Measurements from ENCODE around the gene DYRK1B.
A peak's percentile ranks its signal among the peaks of the same experiment; 100 is the strongest.
"Not testable (repeated sequence)": the region's sequence is repeated elsewhere in the genome, so short reads cannot be mapped to it uniquely, and the experiment has no call there.

Gene DYRK1B

DNA sequence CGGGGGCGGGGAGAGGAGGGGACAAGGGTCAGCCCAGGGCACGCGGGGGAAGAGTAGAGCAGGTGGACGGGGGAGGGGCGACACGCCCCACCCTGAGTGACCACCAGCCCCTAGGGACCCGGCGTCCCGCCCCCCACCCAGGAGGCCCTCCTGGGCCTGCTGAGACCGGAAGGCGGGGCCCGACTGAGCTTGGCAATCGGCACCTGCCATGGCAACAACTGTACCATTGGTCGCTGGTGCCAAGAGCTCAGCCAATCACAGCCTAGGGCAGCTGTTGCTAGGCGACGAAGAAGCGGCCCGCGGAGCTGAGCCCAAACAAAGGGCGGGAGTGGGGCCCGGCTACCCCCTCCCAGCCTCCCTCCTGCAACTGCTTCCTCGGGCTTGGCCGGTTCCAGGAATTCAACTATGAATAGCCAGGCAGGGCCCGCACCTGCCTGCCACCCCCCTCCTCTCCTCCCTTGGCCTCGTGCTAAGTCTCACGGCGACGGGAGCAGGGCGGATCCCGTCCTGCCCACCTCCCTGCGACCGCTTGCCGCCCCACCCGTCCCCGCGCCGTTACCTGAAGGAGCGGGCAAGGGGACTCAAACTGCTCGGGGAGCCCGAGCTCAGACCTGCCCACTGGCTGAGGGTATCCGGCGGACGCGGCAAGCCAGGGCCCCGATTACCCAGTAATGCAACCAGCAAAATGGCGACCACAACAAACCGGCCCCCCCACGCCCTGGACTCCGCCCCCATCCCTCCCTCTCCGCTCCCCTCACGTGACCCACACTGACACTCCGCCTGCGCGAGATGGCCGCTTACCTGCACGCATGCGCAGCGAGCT lies at the start of gene DYRK1B:
Gene DYRK1B, minus strand, starts transcription at position 699 of the 823 bp plus-strand sequence. CDS start 2,295 bp downstream, outside the sequence.
- peak; percentile 100 for DNase-seq

DNA sequence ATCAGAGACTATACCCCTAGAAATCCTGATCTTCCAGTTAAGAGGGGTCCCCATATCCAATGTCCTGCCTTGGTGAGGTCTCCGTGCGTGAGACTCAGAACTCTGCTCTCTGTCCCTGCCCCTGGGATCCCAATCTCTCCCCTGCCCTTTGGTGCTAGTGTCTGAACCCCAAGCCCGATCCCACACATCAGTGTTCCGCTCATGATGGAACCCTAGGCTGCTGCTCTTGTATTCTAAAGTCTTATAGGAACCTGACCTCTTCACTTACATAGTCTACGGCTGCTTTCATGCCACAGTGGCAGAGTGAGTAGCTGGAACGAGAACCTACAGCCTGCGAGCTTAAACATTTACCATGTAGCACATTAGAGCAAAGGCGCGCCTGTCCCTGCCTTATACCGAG lies 48.7 kb upstream of the DYRK1B start:
- DNase-seq: not testable (repeated sequence)

DNA sequence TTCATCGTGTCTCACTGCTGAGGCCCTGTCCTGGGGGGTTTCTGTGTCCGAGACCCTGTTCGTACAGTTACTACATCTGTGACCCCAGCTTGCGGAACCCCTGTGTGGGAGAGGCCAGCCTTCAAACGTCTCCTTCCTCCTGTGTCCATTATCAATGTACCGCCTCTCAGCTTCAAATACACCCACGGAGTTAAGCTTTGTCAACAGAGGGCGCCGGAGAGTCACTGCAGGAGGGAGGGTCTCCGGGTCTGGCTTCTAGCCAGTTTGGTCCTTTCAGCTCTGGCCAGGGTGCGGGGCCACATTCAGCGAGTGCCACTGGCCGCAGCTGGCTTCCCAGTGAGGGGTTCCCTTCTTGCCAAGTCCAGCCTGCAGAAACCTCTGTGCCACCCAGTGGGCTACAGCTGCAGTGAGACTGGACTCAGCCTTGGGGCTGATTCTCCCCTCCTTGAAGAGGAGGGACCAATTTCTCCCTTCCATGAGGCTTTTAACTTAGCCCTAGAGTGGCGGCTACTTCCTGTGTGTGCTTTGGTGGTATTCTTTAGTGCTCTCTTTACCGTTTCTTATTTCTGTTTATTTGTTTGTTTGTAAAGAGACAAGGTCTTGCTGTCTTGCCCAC lies 47.6 kb upstream of the DYRK1B start:
- not testable (repeated sequence) for DNase-seq

DNA sequence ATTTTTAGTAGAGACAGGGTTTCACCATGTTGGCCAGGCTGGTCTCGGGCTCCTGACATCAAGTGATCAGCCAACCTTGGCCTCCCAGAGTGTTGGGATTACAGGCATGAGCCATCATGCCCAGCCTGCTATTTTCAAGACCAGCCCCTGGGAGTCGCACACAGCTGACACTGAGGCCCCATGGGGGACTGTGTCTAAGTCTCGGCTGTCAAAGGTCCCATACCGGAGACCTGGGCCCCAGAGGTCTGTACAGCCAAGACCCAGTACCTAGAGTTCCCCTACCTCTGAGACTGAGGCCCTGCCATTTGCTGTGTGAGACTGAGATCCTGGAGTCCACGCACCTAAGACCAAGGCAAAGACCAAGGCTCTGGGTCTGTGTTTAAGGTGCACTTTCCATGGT lies 46.3 kb upstream of the DYRK1B start:
- DNase-seq: not testable (repeated sequence)

DNA sequence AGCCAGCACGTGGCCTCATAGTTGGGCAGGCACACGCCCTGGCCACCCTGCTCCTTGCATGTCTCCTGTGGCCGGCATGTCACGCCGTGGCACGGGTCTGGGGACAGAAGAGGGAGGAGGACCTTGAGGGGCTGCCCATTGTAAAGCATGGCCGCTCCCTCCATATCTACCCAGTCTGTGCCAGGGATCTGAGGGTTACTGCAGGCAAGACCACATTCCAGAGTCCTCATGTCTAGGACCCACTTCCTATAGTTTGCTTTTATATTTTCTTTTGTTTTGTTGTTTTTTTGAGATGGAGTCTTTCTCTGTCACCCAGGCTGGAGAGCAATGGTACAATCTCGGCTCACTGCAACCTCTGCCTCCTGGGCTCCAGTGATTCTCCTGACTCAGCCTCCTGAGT lies 45.8 kb upstream of the DYRK1B start:
- not testable (repeated sequence) for DNase-seq

DNA sequence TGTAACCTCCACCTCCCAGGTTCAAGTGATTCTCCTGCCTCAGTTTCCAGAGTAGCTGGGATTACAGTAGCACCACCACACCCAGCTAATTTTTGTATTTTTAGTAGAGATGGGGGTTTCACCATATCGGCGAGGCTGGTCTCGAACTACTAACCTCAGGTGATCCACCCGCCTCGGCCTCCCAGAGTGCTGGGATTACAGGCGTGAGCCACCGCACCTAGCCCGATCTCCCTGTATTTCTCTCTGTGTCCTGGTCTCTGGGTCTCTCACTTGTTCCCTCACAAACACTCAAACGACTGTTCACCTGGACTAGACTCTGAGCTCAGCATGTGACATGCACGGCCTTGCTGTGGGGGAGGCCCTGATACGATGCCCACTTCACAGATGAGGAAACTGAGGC lies 44.9 kb upstream of the DYRK1B start:
- not testable (repeated sequence) for DNase-seq

DNA sequence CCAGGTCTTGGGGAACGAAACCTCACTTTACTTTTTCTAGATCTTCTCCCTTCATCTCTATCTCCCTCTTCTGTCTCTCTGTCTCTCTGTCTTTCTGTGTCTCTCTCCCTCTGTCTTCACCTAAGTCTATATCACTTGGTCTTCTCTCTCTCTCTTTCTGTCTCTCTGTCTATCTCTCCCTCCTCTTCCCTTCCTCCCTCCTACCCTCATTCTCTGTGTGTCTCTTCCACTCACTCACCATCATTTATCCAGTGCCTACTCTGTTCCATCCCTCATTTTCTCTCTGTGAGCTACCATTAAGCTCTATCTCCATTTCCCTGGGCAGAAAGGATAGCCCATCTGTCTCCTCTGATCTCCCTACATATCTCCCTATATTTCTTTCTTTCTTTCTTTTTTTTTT lies 44.4 kb upstream of the DYRK1B start:
- DNase-seq: no peak

DNA sequence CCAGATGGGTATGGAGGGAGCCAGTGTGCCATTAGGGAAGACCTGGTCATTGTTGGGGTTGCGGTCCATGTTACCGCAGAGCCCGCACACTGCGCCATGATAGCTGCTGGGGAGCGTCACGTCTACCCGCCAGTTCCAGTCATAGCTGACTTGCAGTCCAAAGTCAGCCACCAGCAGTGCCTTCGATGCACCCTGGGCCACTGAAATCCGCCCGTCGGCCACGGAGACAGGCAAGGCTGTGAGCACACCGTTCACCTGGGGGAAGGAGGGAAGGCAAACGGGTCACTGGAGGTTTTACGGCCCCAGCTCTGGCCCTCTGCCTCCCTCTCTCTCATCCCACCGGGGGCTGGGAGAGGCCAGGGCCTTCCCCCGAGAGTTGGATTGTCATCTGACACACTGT lies 44.0 kb upstream of the DYRK1B start:
- DNase-seq: not testable (repeated sequence)

DNA sequence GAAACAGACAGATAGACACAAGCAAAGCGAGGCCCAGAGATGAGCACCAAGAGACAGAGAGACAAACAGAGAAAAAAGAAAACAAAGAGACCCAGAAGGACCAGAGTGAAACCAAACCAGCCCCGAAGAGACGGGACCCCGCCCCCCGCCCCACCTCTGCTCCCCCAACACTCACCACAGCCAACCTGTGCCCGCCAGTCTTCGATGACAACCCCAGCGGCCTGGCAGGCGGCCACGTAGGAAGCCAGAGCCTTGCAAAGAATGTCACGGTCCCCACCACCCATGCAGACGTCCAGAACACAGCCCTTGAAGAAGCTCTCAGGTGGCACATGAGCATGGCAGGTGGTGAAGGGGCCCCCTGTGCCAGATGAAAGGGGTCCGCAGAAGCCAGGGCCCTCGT lies 43.5 kb upstream of the DYRK1B start:
- DNase-seq: not testable (repeated sequence)

DNA sequence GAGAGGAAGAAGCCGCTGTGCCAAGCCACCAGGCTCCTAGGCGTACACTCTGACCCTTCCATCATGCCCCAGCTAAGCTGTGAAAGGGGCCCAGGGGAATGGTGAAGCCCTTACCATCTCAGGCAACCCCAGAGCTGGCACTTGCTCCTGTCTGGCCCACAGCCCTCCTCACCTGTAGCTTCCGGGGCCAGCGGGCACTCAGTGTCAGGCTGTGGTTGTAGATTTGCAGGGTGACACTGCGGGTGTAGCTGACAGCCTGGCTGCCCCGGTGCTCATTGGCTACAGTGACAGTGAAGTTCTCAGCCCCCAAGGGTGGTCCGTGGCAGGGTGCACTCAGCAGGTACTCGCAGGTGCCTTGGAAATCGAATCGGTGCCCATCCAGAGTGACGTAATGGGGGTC lies 42.5 kb upstream of the DYRK1B start:
- DNase-seq: not testable (repeated sequence)

DNA sequence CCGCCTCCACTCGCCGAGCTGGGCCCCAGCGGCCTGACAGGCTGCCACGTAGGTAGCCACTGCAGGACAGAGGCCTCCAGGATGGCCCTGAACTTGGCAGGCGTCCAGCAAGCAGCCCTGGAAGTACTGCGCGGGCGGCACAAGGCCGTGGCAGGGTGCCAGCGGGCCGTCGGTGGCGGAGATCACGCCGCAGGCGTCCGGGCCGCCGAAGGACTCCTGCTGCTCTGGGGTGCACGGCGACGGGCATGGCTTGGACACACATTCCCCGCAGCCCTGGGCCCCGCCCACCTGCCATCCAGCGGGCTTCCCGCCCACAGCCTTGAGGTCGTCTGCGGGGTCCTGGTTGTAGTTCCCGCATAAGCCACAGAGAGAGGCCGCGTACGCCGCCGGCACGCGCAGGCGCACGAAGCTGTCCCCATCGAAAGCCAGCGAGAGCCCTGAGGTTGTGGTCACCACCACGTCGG lies 41.5 kb upstream of the DYRK1B start:
- not testable (repeated sequence) for DNase-seq

DNA sequence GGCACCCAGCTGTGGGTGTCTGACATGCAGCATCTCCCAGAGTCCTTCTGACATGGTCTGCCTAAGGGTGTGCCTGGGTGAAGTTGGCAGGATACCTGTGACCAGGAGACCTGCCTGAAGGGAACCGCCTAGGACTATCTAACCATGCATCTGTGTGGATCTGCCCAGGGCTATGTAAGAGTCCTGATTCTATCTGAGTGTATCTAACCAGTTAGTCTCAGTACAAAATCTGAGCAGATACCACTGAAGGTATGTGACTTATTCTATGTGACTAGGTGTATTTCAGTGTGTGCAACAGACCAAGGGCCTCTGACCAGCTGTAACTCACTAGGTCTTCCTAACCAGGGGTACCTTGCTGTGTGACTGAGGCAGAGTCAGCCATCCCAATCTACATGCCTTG lies 40.4 kb upstream of the DYRK1B start:
- DNase-seq: no peak

DNA sequence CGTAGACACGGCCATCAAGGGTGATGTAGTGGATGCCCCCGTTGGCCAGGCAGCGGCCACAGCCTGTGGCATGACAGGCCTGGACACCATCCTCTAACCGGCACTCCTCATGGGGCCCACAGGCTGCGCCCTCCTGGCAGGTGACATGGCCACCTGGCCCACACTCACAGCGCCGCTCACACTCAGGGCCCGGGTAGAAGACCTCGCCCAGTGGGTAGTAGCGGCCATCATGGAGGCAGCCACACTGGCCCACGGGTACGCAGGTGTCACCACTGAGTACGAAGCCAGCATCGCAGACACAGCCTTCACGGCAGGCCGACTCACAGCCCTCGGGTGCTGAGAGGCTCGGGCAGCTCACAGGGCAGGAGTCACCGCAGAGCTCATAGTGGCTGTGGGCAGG lies 39.4 kb upstream of the DYRK1B start:
- DNase-seq: no peak

DNA sequence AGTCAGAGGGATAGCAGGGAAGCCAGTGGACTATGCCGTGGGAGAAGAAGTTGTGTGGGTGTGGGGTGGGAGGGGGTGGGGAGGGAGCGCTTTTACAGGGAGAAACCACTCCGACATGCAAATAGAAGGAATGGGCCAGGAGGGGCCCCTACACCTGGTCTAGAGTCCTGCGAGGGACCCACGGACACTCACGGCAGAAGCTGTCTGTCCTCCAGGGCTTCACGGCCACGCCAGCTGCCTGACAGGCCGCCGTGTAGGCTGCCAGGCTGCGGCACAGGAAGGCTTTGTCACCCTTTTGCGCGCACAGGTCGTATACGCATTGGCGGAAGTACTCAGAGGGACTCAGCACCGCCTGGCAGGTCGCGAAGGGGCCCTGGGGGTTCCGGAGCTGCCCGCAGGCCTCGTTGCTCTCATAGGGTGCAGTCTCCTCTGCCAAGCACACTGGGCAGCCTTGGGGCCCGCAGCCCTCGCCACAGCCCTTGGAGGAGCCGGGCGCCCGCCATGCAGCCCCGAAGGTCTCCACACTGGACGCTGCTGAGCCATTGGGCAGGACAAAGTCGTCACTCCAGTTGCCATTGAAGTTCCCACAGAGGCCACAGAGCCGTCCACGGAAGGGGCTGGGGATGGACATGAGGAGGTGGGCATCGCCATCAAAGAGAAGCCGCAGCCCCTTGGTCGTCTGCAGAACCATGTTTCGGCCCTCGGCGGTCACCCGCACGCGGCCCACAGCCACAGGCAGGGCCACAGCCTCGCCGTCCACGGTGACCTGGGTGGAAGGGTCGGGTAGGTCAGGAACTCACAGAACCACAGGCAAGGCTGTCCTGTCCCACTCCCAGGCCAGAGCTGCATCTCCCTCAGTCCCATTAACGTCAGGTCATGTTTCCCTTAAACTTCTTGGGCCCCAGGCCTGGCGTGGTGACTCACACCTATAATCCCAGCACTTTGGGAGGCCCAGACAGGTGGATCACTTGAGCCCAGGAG lies 38.2 kb upstream of the DYRK1B start:
- DNase-seq: no peak

DNA sequence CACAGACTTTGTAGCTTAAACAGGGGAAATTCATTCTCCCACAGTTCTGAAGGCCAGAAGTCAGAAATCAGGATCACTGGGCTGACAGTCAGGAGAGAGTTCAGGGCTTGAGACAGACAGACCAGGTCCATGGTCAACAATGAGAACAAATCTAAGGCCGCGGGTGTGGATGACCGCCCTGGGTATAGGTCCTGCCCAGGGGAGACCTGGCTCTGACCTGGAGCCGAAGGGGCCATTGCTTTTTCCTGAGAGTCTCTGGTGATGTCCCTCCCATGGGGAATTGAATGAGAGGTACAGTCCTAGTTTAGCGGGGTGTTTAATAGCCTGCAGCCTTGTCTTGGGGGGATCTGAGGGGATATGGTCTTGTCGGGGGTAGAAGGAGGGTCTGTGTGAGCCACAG lies 37.4 kb upstream of the DYRK1B start:
- no peak for DNase-seq

DNA sequence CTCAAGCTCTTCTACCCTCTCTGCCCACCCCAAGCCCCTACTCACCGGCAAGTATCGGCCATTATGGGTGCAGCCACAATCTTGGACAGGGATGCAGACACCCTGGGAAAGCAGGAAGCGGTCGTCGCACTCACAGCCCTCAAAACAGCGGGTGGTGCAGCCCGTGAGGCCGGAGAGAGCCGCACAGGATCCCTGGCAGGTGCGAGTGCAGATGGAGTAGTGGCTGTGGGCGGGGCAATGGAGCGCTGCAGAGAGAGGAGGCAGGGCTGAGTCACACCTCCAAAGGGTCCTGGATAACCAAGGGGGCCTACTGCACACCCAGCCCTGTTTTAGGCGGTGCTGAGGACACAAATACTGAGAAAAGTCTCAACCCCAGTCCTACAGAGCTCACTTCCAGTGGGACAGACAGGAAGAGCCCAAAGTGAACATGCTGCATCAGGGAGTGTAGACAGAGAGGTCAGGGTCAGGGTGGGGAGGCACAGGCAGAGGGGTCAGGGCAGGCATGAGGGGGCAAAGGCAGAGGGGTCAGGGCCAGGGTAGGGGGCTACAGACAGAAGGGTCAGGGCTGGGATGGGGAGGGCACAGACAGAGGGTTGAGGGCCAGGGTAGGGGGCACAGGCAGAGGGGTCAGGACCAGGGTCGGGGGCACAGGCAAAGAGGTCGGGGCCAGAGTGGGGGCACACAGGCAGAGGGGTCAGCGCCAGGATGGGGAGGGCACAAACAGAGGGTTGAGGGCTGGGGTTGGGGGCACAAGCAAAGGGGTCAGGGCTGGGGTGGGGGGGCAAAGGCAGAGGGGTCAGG lies 36.4 kb upstream of the DYRK1B start:
- DNase-seq: peak; percentile 47

DNA sequence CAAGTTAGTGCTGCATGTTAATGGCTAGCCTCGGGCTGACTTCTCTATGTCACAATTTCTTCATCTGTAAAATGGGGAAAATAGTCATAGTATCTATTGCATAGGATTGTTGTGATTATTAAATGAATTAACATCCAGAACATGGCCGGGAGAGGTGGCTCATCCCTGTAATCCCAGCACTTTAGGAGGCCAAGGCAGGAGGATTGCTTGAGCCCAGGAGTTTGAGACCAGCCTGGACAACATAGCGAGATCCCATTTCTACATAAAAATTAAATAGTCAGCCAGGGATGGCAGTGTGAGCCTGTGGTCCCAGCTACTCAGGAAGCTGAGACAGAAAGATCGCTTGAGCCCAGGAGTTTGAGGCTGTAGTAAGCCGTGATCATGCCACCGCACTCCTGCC lies 34.0 kb upstream of the DYRK1B start:
- DNase-seq: no peak

DNA sequence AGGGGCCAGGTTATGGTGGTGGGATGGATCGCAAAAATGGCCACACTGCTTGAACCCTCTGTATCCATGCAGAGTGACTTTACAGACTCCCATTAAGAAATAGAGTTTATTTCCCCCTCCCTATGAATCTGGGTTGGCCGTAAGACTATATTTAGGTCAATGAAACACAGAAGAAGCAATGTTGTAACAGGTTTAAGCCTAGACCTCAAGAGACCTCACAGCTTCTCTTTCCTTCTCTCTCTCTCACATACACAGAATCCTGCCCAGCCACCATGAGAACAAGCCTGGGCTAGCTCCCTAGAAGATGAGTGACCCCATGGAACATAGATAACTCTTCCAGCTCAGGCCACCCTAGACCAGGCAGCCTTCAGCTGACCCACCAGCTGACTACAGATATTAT lies 33.2 kb upstream of the DYRK1B start:
- no peak for DNase-seq

DNA sequence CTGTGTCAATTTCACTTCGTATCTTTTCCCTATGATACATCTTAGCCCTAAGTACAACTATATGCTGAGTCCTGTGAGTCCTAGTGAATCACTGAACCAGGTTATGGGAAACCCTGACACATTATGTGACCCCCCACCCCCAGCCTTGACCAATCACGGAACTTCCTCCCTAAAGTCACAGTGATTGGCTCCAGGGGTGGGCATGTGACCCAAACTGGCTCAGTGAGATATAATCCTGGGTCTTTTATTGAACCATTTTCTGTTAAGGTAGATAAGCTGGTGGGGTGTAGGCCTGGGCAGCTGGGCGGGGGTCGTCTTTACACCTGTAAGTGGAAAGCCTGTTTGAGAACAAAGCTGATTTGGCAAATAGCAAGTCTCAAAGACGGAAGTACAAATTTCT lies 32.0 kb upstream of the DYRK1B start:
- DNase-seq: no peak

DNA sequence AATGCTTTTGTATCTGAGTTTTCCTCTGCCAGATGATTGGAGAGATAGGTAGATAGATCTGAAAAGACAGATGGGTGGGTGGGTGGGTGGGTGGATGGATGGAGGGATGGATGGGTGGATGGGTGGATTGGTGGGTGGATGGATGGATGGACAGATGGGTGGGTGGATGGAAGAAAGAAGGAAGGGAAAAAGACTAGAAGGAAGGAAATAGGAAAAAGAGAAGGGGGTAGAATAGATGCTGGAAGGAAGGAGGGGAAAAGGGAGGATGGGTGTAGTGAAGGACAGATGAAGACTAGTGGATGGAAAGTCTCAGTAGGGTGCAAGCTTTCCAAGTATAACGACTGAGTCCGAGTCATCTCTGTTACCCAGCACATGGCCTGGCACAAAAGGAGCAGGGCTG lies 31.2 kb upstream of the DYRK1B start:
- DNase-seq: no peak

DNA sequence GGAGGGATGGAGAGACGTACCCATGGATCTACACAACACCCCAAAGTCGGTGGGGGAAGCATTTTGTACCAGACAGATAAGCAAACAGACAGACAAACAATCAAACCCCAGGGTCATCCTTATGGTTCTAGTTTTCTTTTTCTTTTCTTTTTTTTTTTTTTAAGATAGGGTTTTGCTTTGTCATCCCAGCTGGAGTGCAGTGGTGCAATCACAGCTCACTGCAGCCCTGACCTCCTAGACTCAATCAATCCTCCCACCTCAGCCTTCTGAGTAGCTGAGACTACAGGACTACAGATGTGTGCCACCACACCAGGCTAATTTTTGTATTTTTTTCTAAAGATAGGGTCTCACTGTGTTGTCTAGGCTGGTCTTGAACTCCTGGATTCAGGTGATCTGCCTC lies 30.2 kb upstream of the DYRK1B start:
- no peak for DNase-seq

DNA sequence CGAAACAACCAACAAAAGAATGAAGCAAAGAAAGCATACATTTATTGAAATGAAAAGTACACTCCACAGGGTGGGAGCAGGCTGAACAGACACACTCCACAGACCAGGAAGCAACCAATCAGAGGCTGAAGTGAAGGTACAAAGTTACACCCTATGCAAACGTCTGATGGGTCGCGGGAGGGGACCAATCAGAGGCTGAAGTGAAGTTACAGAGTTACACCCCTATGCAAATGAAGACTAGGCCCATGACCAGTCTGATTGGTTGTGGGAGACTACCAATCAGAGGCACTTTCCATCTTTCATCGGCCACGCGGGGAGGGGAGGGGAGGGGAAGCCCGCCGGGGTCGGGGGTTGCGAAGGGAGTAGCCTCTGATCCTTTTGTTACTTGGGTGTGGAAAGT lies 24.6 kb upstream of the DYRK1B start:
- peak; percentile 68 for DNase-seq

Measured in NCI-H2227 treated with DMSO at 0.1 percent for 48 hours (cell line).